H9 (cell line): ENCODE measurements around the gene PLXNA2. TPM values are rescaled to one million over a fixed set of nuclear protein-coding genes. Genes with fewer than 3 reads are reported as not detected.

Experiments used
- DNase-seq: peaks from one replicate; pipeline ENCODE4 v3.0.0-alpha.2; 2017
- H2AFZ ChIP-seq: one replicate; pipeline ENCODE4 v1.6.1; 2013; ENCODE audit warnings: mild to moderate bottlenecking, low read length, control low read depth, moderate library complexity
- H2AK5ac ChIP-seq: 2 replicates; pipeline ENCODE4 v1.6.1; 2013; ENCODE audit warnings: low read length, control low read depth, mixed read lengths; ENCODE audit not compliant: insufficient read length
- H2BK120ac ChIP-seq: one replicate; pipeline ENCODE4 v1.6.1; 2013; ENCODE audit warnings: low read depth, mild to moderate bottlenecking, low read length, control low read depth, inconsistent platforms; ENCODE audit not compliant: poor library complexity, severe bottlenecking
- H2BK12ac ChIP-seq: 2 replicates; pipeline ENCODE4 v1.6.1; 2013; ENCODE audit warnings: low read length, control low read depth, mixed read lengths, low read depth; ENCODE audit not compliant: insufficient read length
- H2BK15ac ChIP-seq: 2 replicates; pipeline ENCODE4 v1.6.1; 2013; ENCODE audit warnings: low read depth, low read length, control low read depth
- H2BK20ac ChIP-seq: one replicate; pipeline ENCODE4 v1.6.1; 2013; ENCODE audit warnings: low read depth, mild to moderate bottlenecking, low read length, control low read depth, inconsistent platforms; ENCODE audit not compliant: poor library complexity, severe bottlenecking
- H2BK5ac ChIP-seq: 2 replicates; pipeline ENCODE4 v1.6.1; 2013; ENCODE audit warnings: low read length, control low read depth, mixed read lengths; ENCODE audit not compliant: insufficient read length
- H3K14ac ChIP-seq: 2 replicates; pipeline ENCODE4 v1.6.1; 2013; ENCODE audit warnings: low read length, control low read depth; ENCODE audit not compliant: insufficient read depth
- H3K18ac ChIP-seq: 2 replicates; pipeline ENCODE4 v1.6.1; 2013; ENCODE audit warnings: low read depth, mild to moderate bottlenecking, mixed read lengths, low read length, control low read depth; ENCODE audit not compliant: insufficient read length
- H3K23ac ChIP-seq: 2 replicates; pipeline ENCODE4 v1.6.1; 2013; ENCODE audit warnings: low read length, control low read depth, mixed read lengths, low read depth; ENCODE audit not compliant: insufficient read length
- H3K23me2 ChIP-seq: 2 replicates; pipeline ENCODE4 v1.6.1; 2013; ENCODE audit warnings: low read depth, mild to moderate bottlenecking, mixed read lengths, low read length, control low read depth; ENCODE audit not compliant: insufficient read length, poor library complexity, severe bottlenecking
- H3K27ac ChIP-seq: 2 replicates; pipeline ENCODE4 v1.5.1; 2013; ENCODE audit warnings: low read length, control low read depth, mixed read lengths, low read depth; ENCODE audit not compliant: insufficient read length
- H3K27me3 ChIP-seq: 2 replicates; pipeline ENCODE4 v1.6.1; 2013; ENCODE audit warnings: low read length, control low read depth, inconsistent platforms; ENCODE audit not compliant: insufficient read depth
- H3K4ac ChIP-seq: 2 replicates; pipeline ENCODE4 v1.6.1; 2013; ENCODE audit warnings: low read depth, mild to moderate bottlenecking, control low read depth, inconsistent platforms, low read length, moderate library complexity
- H3K4me1 ChIP-seq: 2 replicates; pipeline ENCODE4 v1.6.1; 2013; ENCODE audit warnings: low read length, control low read depth, inconsistent platforms; ENCODE audit not compliant: insufficient read depth
- H3K4me2 ChIP-seq: 2 replicates; pipeline ENCODE4 v1.6.1; 2013; ENCODE audit warnings: low read length, control low read depth, mixed read lengths; ENCODE audit not compliant: insufficient read length, insufficient read depth
- H3K56ac ChIP-seq: 2 replicates; pipeline ENCODE4 v1.6.1; 2013; ENCODE audit warnings: low read depth, mild to moderate bottlenecking, mixed read lengths, low read length, control low read depth; ENCODE audit not compliant: insufficient read length
- H3K79me1 ChIP-seq: 2 replicates; pipeline ENCODE4 v1.6.1; 2013; ENCODE audit warnings: low read depth, mild to moderate bottlenecking, moderate library complexity, low read length, control low read depth, inconsistent platforms; ENCODE audit not compliant: insufficient read depth, poor library complexity, severe bottlenecking
- H3K79me2 ChIP-seq: 2 replicates; pipeline ENCODE4 v1.6.1; 2013; ENCODE audit warnings: low read length, control low read depth, inconsistent platforms; ENCODE audit not compliant: insufficient read depth
- H3K9ac ChIP-seq: 2 replicates; pipeline ENCODE4 v1.6.1; 2013; ENCODE audit warnings: low read length, control low read depth, mixed read lengths; ENCODE audit not compliant: insufficient read length; ENCODE audit errors: extremely low read depth
- H3K9me3 ChIP-seq: one replicate; pipeline ENCODE4 v1.6.1; 2013; ENCODE audit warnings: low read depth, low read length, inconsistent platforms; ENCODE audit not compliant: control insufficient read depth
- H3T11ph ChIP-seq: one replicate; pipeline ENCODE4 v1.6.1; 2013; ENCODE audit warnings: mild to moderate bottlenecking, low read length, control low read depth, inconsistent platforms
- H4K20me1 ChIP-seq: one replicate; pipeline ENCODE4 v1.6.1; 2013; ENCODE audit not compliant: control insufficient read depth, insufficient read length, insufficient read depth
- H4K5ac ChIP-seq: 2 replicates; pipeline ENCODE4 v1.6.1; 2013; ENCODE audit warnings: low read depth, mild to moderate bottlenecking, mixed read lengths, low read length, control low read depth; ENCODE audit not compliant: insufficient read length
- H4K8ac ChIP-seq: replicated peaks from 2 replicates; pipeline ENCODE4 v1.6.1; 2013; ENCODE audit warnings: low read length, control low read depth, mixed read lengths, low read depth; ENCODE audit not compliant: insufficient read length
- H4K91ac ChIP-seq: 2 replicates; pipeline ENCODE4 v1.6.1; 2013; ENCODE audit warnings: low read depth, mild to moderate bottlenecking, moderate library complexity, mixed read lengths, low read length, control low read depth; ENCODE audit not compliant: insufficient read length
- H3K27ac Mint-ChIP-seq, 3 experiments: 2 replicates in 2 of 3; 3 replicates in 1 of 3; pipeline ENCODE4 v1.8.0; 2020 to 2021; ENCODE audit warnings: mixed read lengths in 3 of 3, mild to moderate bottlenecking in 1 of 3, moderate library complexity in 1 of 3
- H3K27me3 Mint-ChIP-seq: 2 replicates; pipeline ENCODE4 v1.8.0; 2021; ENCODE audit warnings: low read depth, mild to moderate bottlenecking, moderate library complexity, mixed read lengths
- H3K36me3 Mint-ChIP-seq, 3 experiments: 2 replicates in 2 of 3; 3 replicates in 1 of 3; pipeline ENCODE4 v1.8.0; 2020 to 2021; ENCODE audit warnings: low read depth in 3 of 3, mixed read lengths in 3 of 3; ENCODE audit not compliant: insufficient read depth in 1 of 3
- H3K4me1 Mint-ChIP-seq, 2 experiments: 2 replicates each; pipeline ENCODE4 v1.8.0; 2020; ENCODE audit warnings: mixed read lengths in 2 of 2
- H3K4me3 Mint-ChIP-seq, 2 experiments: 2 replicates in 1 of 2; 3 replicates in 1 of 2; pipeline ENCODE4 v1.8.0; 2020 to 2021; ENCODE audit warnings: mild to moderate bottlenecking in 2 of 2, mixed read lengths in 2 of 2, moderate library complexity in 1 of 2
- H3K9me3 Mint-ChIP-seq, 2 experiments: 2 replicates in 1 of 2; 3 replicates in 1 of 2; pipeline ENCODE4 v1.8.0; 2020; ENCODE audit warnings: mild to moderate bottlenecking in 2 of 2, mixed read lengths in 2 of 2, moderate library complexity in 1 of 2
- CTCF ChIP-seq: fragments of 200-600 bp; sonication (generic); conservative IDR thresholded peaks from 3 replicates; pipeline ENCODE4 v1.8.0; 2021; ENCODE audit warnings: antibody characterized with exemption, mild to moderate bottlenecking
- WGBS: extraction: QIAGEN DNeasy Blood & Tissue Kit; methylation state at CpG from one replicate; pipeline ENCODE4 v1.1.7; 2013; ENCODE audit warnings: missing lambda C conversion rate, low lambda C conversion rate, mixed read lengths; ENCODE audit not compliant: insufficient read length; ENCODE audit errors: extremely low coverage; 5-methylcytosine and 5-hydroxymethylcytosine counted together
- total RNA-seq: library from RNA; stranded (reverse); gene quantifications from 2 replicates; pipeline ENCODE4 v1.2.1, GENCODE V29; 2021

Gene PLXNA2
- total RNA-seq, 1 experiment from 2014 or later, result 0.57 TPM

DNA sequence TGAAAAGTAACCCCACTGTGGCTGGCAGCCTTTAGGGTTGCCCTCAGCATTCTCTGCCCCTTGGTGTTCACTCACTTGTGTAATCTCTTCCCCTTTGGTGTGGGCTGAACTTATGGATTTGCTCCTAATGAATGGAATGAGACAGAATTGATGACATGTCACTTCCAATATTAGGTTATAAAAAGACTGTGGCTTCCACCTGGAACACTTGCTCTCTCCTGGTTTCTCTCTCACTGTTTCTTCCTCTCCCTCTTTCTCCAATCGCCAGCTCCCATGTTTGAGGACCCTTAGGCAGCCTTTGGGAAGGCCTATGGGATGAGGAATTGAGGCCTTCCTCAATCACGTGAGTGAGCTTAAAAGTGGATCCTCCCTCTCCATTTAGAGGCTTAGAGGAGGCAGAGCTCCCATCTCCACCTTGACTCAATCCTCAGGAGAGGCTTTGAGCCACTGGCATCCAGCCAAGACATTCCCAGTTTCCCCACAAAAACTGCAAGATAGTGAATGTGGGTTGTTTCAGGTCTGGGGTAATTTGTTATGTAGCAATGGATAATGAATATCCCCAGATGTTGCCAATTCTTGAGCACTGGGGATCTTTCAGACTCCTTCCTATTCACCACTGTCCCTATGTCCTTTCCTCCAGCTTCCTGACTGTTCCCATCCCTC, 237.8 kb downstream of the PLXNA2 start:
- Histone ChIP-seq H2BK5ac (no peak overlapping the region), H3K79me1 (no peaks in the 10 kb centered on the region), H3K4me2 (no peak overlapping the region), H3K18ac (no peak overlapping the region), H2BK12ac (no peak overlapping the region), H3T11ph (no peak overlapping the region), H3K9ac (no peak overlapping the region), H3K23ac (no peak overlapping the region), H3K79me2 (no peaks in the 10 kb centered on the region), H3K9me3 (no peaks in the 10 kb centered on the region), H2BK15ac (no peak overlapping the region), H2BK20ac (no peak overlapping the region), H2AFZ (no peak overlapping the region), H2BK120ac (no peak overlapping the region), H3K4me1 (no peaks in the 10 kb centered on the region), H4K20me1 (no peaks in the 10 kb centered on the region), H3K23me2 (no peaks in the 10 kb centered on the region), H3K56ac (no peak overlapping the region), H3K27me3 (no peaks in the 10 kb centered on the region), H4K5ac (no peak overlapping the region), H2AK5ac (no peak overlapping the region), H3K27ac (no peak overlapping the region), H3K14ac (no peak overlapping the region; the same call in 1 of the 2 replicates), H4K8ac (no peak overlapping the region), H4K91ac (no peak overlapping the region), H3K4ac (no peak overlapping the region)
- no peak for DNase-seq
- Mint-ChIP-seq H3K27me3 (peaks cover 10% of the 10 kb centered on the region), H3K36me3 (no peaks in the 10 kb centered on the region), H3K27ac (no peak overlapping the region), H3K4me3 (no peak overlapping the region), H3K4me1 (no peaks in the 10 kb centered on the region), H3K9me3 (no peaks in the 10 kb centered on the region; a peak in 2 of 5 replicates)
- TF ChIP-seq CTCF, result no peak
- WGBS, result no CpG with 5 or more reads among the region's 2 CpGs
